ENCODE data around the gene ENDOV.

DNA sequence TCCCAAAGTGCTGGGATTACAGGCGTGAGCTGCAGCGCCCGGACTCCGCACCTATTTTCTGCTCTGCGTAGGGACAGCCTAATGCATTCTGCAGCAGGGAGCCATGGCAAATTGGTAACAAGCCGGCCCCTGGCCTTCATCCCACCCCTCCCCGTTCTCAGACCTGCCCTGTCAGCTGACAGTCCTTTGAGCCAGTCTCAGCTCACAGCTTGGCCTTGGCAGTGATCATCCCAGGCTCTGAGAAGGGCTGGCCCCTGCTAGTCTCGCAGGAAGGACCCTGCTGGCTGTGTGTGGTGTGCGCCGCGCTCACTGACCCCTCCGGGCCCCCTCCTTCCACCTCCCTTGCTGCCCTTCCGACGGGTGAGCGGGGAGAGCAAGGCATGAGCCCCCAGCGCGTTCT is 71.7 kb downstream of the ENDOV start:
- TF ChIP-seq CTCF (CRISPR knock-in tag; IDR thresholded peaks at IDR 0.05) = no peak
- no peak for TF ChIP-seq SALL2 (CRISPR knock-in tag; IDR thresholded peaks at IDR 0.05)
- TF ChIP-seq ZNF780A (CRISPR knock-in tag; IDR thresholded peaks at IDR 0.05) = no peak
